Stimulated activated CD4-positive, alpha-beta T cell treated with anti-CD3 and anti-CD28 coated beads, Interleukin-12 subunit alpha, Interleukin-12 subunit beta, amount 100 ng/mL, for 24 hours (primary cell): ENCODE results near the gene LRP1-AS.

ENCODE experiments used
- DNase-seq, 2 experiments: peaks; one replicate each; pipeline ENCODE4 v3.0.0-alpha.2; 2020; ENCODE audit warnings: low read depth in 2 of 2

Gene LRP1-AS

DNA sequence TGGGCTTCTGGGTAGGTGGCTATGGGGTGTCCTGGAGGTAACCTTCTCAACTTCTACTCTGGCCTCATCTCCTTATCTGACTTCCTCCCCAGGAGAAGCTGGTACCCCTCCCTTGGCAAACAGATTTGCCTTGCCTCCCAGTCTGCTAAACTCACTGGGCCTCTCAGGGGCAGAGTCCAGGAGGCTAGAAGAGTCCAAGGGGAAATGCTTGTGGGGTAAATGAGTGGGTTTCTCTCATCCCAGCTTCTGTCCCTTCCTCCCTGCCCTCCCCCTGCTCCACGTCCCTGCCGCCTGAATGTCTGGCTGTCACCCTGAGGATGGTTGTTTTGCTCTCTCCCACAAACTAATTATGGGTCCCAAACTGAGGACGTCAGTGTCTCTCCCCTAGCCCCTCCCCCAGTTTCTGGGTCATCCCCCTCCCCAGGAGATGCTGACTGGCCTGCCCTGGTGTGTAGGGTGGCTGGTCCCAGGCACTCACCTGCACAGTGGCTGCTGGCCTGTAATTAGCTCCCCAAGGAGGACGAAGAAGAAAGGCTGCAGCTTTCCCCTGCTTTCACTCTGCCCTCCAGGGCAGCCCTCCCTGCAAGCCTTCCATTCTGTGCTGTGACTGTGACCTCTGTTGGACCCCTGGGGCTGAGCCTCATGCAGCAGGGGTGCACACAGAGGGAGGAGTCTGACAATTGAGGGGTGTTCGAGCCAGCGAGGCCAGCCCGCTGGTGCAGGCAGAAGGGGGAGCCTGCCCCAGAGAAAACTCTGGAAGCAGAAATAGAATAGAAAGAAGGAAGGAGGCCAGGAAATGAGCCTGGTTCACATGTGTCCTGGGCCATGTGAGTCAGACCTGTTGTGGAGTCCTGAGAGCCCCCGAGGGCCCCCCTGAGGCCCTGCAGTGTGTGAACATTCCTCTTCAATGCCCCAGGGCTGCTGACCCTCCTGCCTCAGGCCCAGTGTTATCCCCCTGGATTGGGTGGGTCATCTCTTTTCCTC is at the start of gene LRP1-AS:
TSS of gene LRP1-AS (minus strand) at position 659 of the 984 bp plus-strand sequence.
- no peak for DNase-seq

DNA sequence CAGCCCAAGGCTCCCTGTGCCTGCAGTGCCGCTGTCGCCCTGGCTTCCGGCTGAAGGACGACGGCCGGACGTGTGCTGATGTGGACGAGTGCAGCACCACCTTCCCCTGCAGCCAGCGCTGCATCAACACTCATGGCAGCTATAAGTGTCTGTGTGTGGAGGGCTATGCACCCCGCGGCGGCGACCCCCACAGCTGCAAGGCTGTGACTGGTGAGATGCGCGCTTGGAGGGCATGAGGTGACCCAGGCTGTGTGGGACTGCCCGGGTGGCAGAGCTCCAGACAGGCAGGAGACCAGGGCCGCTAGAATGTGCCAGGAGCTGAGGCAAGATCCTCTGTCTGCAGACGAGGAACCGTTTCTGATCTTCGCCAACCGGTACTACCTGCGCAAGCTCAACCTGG is 49.5 kb upstream of the LRP1-AS start:
- DNase-seq, result no peak

DNA sequence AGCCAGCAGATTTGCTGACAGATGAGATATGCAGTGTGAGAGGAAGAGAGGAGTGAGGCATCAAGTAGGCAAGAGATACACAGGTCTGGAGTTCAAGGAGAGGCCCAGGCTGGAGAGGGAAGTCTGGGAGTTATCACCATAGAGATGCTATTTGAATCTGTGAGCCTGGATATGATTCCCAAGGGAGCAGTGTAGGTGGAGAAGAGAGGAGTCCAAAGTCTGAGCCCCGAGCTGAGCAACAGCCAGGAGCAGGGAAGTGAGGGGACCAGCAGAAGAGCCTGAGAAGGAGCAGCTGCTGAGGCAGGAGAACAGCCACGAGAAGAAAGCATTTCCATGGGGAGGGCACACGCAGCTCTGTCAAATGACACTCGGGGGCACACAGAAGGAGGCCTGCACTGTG is 49.0 kb upstream of the LRP1-AS start:
- no peak for DNase-seq

DNA sequence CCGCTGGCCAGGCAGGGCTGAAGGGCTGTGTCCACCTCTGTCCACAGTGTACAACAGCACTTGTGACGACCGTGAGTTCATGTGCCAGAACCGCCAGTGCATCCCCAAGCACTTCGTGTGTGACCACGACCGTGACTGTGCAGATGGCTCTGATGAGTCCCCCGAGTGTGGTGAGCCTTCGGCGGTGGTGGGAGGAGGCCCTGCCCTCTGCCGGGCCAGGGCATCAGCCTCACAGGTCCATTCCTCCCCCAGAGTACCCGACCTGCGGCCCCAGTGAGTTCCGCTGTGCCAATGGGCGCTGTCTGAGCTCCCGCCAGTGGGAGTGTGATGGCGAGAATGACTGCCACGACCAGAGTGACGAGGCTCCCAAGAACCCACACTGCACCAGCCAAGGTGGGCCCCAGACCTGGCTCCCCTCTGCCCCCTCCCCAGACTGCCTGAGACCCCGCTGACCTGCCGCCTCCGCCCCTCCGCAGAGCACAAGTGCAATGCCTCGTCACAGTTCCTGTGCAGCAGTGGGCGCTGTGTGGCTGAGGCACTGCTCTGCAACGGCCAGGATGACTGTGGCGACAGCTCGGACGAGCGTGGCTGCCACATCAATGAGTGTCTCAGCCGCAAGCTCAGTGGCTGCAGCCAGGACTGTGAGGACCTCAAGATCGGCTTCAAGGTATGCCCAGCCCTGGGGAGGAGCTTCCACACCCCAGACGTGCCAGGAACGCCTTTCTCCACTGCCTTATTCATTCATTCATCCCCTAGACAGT is 48.4 kb upstream of the LRP1-AS start:
- no peak for DNase-seq

DNA sequence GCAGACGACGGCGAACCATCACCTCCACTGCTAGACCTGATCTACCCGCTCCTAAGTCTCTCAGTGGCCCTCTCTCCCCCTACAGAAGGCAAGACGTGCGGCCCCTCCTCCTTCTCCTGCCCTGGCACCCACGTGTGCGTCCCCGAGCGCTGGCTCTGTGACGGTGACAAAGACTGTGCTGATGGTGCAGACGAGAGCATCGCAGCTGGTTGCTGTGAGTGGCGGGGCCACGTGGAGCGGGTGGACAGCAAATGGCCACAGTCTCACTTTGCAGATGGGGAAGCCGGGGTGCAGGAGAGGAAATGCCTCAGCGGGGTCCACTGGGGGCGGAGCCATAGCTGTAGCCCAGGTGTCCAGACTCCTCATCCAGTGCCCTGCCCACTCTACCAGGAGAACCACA is 47.8 kb upstream of the LRP1-AS start:
- DNase-seq, result no peak

DNA sequence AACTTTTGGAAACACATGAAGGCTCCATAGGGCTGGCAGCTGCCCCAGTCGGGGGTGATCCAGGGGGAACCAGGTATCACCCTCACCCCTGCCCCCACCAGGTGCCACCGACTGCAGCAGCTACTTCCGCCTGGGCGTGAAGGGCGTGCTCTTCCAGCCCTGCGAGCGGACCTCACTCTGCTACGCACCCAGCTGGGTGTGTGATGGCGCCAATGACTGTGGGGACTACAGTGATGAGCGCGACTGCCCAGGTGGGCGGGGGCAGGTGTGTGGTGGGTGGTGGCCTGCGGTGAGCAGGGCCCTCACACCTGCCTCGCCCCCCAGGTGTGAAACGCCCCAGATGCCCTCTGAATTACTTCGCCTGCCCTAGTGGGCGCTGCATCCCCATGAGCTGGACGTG is 46.8 kb upstream of the LRP1-AS start:
- no peak for DNase-seq

DNA sequence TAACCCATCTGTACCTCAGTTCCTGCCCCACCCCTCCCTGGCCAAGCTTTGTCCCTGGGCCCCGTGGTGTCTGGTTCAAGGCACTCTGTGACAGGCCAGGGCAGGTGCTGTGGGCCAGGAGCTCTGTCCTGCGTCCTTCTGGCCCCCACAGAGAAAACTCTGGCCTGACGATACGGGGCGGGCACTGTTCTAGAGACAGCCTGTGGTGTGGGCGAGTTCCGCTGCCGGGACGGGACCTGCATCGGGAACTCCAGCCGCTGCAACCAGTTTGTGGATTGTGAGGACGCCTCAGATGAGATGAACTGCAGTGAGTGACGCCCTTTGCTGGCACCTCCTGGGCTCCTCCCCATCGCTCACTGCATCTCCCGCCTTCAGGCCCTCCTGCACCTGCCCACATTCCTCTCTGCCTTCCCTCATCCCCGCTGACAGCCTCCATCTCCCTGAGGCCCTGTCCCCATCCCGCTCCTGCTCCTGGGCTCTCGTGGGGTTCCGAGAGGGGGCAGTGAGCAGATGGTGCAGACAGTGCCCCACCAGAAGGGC is 46.4 kb upstream of the LRP1-AS start:
- no peak for DNase-seq

DNA sequence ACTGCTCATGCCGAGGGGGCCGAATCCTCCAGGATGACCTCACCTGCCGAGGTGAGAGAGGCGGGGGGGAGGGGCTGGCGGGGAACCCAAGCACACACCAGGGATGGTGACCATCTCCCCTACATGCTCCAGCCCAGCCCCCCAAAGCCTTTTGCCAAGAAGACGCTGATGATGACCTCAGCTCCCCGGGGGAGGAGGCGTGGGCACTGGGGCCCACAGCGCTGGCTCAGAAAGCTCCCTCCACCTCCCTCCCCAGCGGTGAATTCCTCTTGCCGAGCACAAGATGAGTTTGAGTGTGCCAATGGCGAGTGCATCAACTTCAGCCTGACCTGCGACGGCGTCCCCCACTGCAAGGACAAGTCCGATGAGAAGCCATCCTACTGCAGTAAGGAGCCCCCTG is 45.5 kb upstream of the LRP1-AS start:
- DNase-seq, result no peak

DNA sequence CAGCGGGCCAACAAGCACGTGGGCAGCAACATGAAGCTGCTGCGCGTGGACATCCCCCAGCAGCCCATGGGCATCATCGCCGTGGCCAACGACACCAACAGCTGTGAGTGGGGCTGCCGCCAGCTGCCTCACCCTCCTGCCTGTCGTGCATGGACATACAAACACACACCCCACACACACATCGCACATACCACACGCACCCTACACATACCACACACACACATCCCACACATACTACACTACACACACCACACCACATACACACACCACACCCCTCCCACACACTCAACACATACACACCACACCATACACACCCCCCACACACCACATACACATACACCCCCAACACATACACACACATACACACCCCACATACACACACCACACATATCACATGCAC is 44.0 kb upstream of the LRP1-AS start:
- DNase-seq, result no peak

DNA sequence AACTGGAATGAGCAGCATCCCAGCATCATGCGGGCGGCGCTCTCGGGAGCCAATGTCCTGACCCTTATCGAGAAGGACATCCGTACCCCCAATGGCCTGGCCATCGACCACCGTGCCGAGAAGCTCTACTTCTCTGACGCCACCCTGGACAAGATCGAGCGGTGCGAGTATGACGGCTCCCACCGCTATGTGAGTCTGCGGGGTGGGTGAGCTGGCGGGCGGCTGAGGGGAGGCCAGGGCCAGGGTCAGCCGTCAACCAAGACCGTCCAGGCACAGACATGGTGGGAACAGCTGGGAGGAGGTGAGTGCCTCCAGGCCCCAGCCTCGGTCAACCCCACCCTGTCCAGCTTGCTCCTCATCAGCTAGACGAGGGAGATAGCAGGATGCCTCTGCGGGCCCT is 43.4 kb upstream of the LRP1-AS start:
- DNase-seq, result no peak

DNA sequence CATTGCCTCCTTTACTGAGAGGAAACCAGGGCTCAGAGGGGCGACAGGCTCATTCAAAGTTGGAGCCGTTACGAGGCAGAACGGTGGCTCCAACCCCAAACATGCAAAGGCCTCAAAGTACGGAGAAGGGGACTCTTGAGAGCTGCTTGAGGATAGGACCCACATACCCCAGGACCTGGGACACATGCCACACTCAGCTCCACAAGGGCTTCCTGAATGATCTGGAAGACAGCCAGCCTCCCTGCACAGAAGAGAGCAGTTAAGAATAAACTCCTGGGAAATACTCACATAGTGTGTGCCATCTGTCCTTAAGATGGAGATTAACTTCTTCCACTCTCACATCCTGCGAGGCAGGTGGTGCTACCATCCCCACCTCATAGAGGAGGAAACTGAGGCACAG is 42.6 kb upstream of the LRP1-AS start:
- no peak for DNase-seq

DNA sequence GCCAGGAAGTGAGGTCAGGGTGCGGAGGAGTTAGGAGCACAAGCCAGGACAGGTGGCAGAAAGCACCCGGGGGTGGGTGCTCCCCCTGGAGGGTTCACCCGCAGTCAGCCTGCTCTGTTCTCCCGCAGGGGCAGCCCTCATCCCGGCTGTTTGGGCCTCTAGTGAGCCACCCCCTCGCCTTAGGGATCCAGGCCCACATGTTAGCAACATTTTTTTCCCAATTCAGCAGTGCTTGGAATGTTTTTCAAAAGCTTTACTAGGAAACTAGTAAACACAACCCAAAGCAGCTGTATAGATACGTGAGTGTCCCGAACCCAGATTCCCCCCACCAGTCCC is 40.6 kb upstream of the LRP1-AS start:
- DNase-seq, result no peak

DNA sequence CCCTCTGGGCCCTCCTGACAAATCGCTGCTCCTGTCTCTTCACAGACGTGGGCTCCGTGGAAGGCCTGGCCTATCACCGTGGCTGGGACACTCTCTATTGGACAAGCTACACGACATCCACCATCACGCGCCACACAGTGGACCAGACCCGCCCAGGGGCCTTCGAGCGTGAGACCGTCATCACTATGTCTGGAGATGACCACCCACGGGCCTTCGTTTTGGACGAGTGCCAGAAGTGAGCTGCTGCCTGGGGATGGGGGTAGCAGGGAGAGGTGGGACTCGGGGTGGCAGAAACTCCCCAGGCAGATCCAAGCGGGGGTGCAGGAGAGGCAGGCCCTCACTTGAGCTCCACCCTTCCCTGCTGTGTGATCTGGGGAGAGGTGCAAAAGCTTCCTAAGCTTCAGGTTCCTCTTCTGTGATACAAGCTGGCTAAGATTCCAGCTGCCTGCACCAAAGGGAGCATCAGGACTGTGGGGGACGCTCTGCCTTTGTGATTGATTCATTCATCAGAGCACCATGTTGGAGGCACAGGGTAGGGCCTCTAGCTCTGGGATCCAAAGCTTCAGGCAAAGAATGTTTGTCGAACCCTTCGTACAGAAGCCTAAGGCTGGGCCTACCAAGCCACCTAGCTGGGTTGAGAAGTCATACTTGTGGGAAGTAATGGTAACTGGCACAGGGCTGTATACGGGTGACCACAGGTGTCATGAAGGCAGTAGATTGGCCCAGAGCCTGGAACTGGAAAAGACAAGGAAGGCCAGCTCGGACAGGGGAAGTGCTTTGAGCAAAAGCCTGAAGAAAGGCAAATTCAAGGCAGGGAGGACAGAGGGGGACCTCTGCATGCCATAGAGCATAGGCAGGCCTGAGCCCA is 40.0 kb upstream of the LRP1-AS start:
- no peak for DNase-seq

DNA sequence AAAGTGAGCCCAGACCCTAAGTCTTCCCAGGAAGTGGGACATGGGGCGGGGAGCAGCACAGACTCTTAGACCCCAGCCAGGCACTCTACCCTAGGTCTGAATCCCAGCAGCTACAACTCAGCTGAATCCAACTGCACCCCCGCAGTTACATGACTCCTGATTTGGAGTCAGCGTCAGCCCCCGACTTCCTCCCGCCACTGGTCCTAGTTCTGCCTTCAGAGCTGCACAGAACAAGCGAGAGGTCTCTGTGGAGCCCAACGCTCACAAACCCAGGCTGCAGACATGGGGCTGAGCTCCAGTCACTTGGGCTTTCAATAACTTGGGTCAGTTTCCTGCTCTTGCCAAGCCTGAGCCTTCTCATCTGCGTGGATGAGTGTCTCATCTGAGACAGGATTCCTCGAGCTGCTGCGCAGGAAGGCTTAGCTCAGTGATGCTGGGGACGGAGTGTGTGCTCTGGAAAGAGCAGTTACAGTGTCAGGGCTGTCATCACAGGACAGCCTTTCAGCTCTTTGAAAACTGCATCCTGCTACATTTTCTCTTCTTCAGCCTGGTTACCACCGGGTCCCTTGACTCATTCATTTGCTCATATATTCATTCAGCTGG is 38.6 kb upstream of the LRP1-AS start:
- no peak for DNase-seq

DNA sequence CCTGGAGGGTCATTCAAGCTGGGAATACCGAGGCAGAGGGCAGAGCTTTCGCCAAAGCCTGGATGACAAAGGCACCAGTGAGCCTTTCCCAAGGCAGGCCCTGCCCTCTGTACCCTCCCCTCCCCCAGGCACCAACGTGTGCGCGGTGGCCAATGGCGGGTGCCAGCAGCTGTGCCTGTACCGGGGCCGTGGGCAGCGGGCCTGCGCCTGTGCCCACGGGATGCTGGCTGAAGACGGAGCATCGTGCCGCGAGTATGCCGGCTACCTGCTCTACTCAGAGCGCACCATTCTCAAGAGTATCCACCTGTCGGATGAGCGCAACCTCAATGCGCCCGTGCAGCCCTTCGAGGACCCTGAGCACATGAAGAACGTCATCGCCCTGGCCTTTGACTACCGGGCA is 38.0 kb upstream of the LRP1-AS start:
- DNase-seq, result no peak

DNA sequence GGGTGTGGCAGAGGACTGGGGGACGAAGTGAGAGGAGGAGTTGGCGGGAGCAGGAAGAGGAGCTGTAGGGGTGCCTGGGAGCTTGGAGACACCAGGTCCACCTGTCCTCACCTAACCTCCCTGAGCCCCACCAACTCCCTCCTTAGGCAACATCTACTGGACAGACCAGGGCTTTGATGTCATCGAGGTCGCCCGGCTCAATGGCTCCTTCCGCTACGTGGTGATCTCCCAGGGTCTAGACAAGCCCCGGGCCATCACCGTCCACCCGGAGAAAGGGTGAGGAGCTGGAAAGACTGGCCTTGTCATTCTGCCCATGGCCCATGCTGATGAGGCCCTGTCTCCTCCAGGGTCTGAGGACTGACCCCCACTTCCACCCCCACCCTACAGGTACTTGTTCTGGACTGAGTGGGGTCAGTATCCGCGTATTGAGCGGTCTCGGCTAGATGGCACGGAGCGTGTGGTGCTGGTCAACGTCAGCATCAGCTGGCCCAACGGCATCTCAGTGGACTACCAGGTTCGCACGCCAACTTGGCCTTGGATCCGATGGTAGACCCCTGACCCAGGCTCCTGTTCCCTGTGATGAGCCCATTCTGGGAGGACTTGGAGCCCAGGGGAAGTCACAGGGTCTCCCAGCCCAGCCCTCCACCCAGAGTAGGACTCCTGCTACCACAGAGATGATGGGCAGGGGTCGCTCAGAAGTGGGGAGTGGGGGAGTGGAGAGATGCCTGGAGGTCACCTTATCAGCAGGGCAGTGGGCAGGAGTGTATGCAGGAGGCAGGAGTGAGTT is 36.7 kb upstream of the LRP1-AS start:
- no peak for DNase-seq

DNA sequence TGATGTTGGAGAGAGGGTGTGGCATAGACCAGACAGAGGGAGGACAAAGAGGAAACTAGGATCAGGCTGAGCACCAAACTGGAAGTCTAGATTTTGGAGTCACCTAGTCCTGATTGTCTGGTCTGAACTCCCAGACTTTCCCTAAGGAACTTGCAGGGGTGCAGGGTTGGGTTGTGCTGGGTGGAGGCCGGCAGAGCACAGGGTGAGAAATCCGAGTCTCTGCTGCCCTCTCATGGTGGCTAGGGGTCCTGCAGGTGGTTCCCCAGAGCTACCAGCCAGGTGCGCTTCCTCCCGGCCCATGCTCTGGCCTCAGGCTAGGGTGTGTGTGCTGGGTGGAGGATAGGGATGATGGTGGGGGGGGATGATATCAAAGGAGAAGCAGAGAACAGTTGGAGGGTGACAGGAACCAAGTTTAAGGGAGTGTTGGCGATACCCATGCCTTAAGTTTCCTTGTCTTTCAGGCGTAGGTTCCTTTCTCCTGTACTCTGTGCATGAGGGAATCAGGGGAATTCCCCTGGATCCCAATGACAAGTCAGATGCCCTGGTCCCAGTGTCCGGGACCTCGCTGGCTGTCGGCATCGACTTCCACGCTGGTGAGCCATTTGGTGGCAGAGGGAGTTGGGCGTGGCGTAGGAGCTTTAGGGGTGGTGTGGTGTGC is 35.6 kb upstream of the LRP1-AS start:
- peak; percentile 60 to 85 for DNase-seq

DNA sequence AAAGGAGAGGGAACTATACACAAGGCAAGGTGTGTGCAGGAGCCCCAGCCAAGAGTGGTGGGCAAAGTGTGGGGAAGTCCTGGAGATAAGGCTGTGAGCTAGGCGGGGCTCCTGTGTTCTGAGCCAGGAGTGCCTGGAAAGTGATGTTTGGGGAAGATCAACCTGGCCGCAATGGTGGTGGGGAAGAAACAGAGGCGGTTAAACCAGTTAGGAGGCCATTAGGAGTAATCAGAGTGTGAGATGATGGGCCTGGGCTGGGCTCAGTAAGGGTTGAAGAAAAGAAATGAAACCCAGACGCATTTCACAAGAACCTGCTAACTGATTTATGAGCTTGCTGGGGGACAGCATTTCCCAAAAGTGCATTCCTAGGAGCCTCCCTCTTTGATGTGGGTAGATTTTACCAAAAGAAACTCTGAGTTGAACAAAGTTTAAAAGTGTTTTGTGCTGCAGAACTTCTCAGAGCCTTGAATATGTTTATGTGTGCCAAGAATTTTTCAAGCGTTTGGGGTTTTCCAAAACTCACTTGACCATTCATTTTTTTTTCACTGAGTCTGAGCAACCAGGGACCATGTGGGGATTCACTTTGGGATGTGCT is 34.2 kb upstream of the LRP1-AS start:
- no peak for DNase-seq

DNA sequence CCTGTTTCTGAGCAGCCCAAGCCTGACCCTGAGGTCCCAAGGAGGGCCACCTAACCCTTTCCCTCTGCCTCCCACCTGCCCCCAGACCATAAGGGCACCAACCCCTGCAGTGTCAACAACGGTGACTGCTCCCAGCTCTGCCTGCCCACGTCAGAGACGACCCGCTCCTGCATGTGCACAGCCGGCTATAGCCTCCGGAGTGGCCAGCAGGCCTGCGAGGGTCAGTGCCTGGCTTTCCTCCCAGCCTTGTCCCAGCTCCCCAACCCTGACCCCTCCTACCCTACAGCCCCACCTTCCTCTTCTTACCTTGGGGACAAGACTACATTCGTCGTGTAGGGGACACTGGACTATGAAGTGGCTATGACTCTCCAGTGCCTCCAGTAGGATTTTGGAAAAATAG is 33.7 kb upstream of the LRP1-AS start:
- DNase-seq, result no peak
